HEK293T (cell line): ENCODE measurements around the gene CARTPT.

ENCODE experiments used
- ARNT ChIP-seq: fragments of 450-650 bp; IDR thresholded peaks from 2 replicates; pipeline ENCODE4 v1.6.1; 2017; ENCODE audit warnings: mild to moderate bottlenecking
- BHLHE40 ChIP-seq: fragments of 450-650 bp; IDR thresholded peaks from 2 replicates; pipeline ENCODE4 v1.6.1; 2016; ENCODE audit warnings: mild to moderate bottlenecking, moderate library complexity, borderline replicate concordance
- CTBP1 ChIP-seq: fragments of 450-650 bp; IDR thresholded peaks from 2 replicates; pipeline ENCODE4 v1.6.1; 2016; ENCODE audit warnings: borderline replicate concordance
- ELF4 ChIP-seq: fragments of 450-650 bp; IDR thresholded peaks from 2 replicates; pipeline ENCODE4 v1.6.1; 2017; ENCODE audit warnings: antibody characterized with exemption
- FOXA1 ChIP-seq: fragments of 450-650 bp; IDR thresholded peaks from 2 replicates; pipeline ENCODE4 v1.6.1; 2016; ENCODE audit warnings: mild to moderate bottlenecking
- FOXK2 ChIP-seq: fragments of 450-650 bp; IDR thresholded peaks from 2 replicates; pipeline ENCODE4 v1.6.1; 2016; ENCODE audit warnings: mild to moderate bottlenecking
- FOXM1 ChIP-seq: fragments of 450-650 bp; IDR thresholded peaks from 2 replicates; pipeline ENCODE4 v1.6.1; 2017; ENCODE audit warnings: mild to moderate bottlenecking, borderline replicate concordance
- HDGF ChIP-seq: fragments of 450-650 bp; IDR thresholded peaks from 2 replicates; pipeline ENCODE4 v1.6.1; 2017; ENCODE audit warnings: antibody characterized with exemption, borderline replicate concordance
- LEF1 ChIP-seq: fragments of 450-650 bp; IDR thresholded peaks from 2 replicates; pipeline ENCODE4 v1.6.1; 2017; ENCODE audit warnings: mild to moderate bottlenecking, borderline replicate concordance
- NFRKB ChIP-seq: fragments of 450-650 bp; IDR thresholded peaks from 2 replicates; pipeline ENCODE4 v1.6.1; 2016; ENCODE audit warnings: mild to moderate bottlenecking, moderate library complexity
- SUZ12 ChIP-seq: fragments of 450-650 bp; IDR thresholded peaks from 2 replicates; pipeline ENCODE4 v1.6.1; 2016; ENCODE audit warnings: mild to moderate bottlenecking

GRCh38 chr5:71767661-71768060 lies 48.6 kb downstream of the CARTPT start:
- TF ChIP-seq NFRKB, result no peak
- TF ChIP-seq CTBP1, result no peak
- no peak for TF ChIP-seq HDGF
- no peak for TF ChIP-seq LEF1
- no peak for TF ChIP-seq FOXK2
- TF ChIP-seq ARNT, result no peak
- no peak for TF ChIP-seq FOXM1
- no peak for TF ChIP-seq ELF4
- no peak for TF ChIP-seq FOXA1
- no peak for TF ChIP-seq BHLHE40
- no peak for TF ChIP-seq SUZ12
